ENCODE measurements around the gene JMJD8.

GRCh38 chr16:726188-726437 is 42.0 kb upstream of the JMJD8 start:
- no peak for TF ChIP-seq EZH2 (IDR thresholded peaks at IDR 0.05; ENCODE audit: insufficient read depth, poor library complexity, severe bottlenecking)
- no peak for TF ChIP-seq EZH2phosphoT487 (IDR thresholded peaks at IDR 0.05; ENCODE audit: insufficient read depth, low read depth)

Data from GM23248 (cell line).